ENCODE data around the gene SVOP.
"Not testable (repeated sequence)": the region's sequence is repeated elsewhere in the genome, so short reads cannot be mapped to it uniquely, and the experiment has no call there.

Gene SVOP

GRCh38 chr12:108886873-108887629 is 133.8 kb downstream of the SVOP start:
- DNase-seq (ENCODE audit: low spot score), result no peak

- DNase-seq (ENCODE audit: low spot score), result peak; percentile 64
Observed at GRCh38 chr12:108884116-108885012, 136.5 kb downstream of the SVOP start.

- DNase-seq (ENCODE audit: low spot score), result no peak
Observed at GRCh38 chr12:108881953-108882352, 138.9 kb downstream of the SVOP start.

- no peak for DNase-seq (ENCODE audit: low spot score)
Observed at GRCh38 chr12:108879615-108880254, 141.1 kb downstream of the SVOP start, which contains the start of gene DAO. TSS of gene DAO (plus strand) at chr12:108880092. CDS start at chr12:108885007, 4,915 bp downstream.

GRCh38 chr12:108876550-108876949 is 144.3 kb downstream of the SVOP start:
- DNase-seq (ENCODE audit: low spot score), result no peak

GRCh38 chr12:108875682-108876361 is 145.0 kb downstream of the SVOP start:
- DNase-seq (ENCODE audit: low spot score), result no peak

- DNase-seq (ENCODE audit: low spot score), result no peak
Observed at GRCh38 chr12:108875280-108875679, 145.6 kb downstream of the SVOP start.

- DNase-seq (ENCODE audit: low spot score), result no peak
Observed at GRCh38 chr12:108868781-108869180, 152.1 kb downstream of the SVOP start.

GRCh38 chr12:108866083-108866482 is 154.8 kb downstream of the SVOP start:
- not testable (repeated sequence) for DNase-seq (ENCODE audit: low spot score)

- no peak for DNase-seq (ENCODE audit: low spot score)
Observed at GRCh38 chr12:108865169-108865568, 155.7 kb downstream of the SVOP start.

GRCh38 chr12:108862588-108862959 is 158.3 kb downstream of the SVOP start:
- DNase-seq (ENCODE audit: low spot score), result no peak

GRCh38 chr12:108861878-108862587 is 158.8 kb downstream of the SVOP start:
- DNase-seq (ENCODE audit: low spot score), result peak; percentile 54

- no peak for DNase-seq (ENCODE audit: low spot score)
Observed at GRCh38 chr12:108860443-108860842, 160.4 kb downstream of the SVOP start.

- no peak for DNase-seq (ENCODE audit: low spot score)
Observed at GRCh38 chr12:108859923-108860291, 161.0 kb downstream of the SVOP start.

- not testable (repeated sequence) for DNase-seq (ENCODE audit: low spot score)
Observed at GRCh38 chr12:108859141-108859922, 161.5 kb downstream of the SVOP start.

GRCh38 chr12:108858311-108859074 is 162.4 kb downstream of the SVOP start:
- no peak for DNase-seq (ENCODE audit: low spot score)
